K562 (cell line): ENCODE results near the gene SLC41A3. TPM values are rescaled to one million over a fixed set of nuclear protein-coding genes. Genes with fewer than 3 reads are reported as not detected.

ENCODE experiments used
- ATAC-seq: fragments of 200-7000 bp; cut with Tn5 transposase; 3 replicates; pipeline ENCODE4 v1.9.1; 2020; ENCODE audit warnings: moderate library complexity
- BruUV-seq: library from RNA; stranded (reverse); fragments of 400-500 nt; replicated peaks from 2 replicates; lab custom pipeline; 2021; lab: Mats Ljungman, UMichigan
- CTCF ChIA-PET: fragments of 300-600 bp; formaldehyde crosslinking; extraction: SDS; loops from one replicate; lab custom pipeline; 2021; ENCODE audit warnings: low intra/inter-chr PET ratio; lab: Yijun Ruan, JAX
- POLR2A ChIA-PET: fragments of 300-600, 350-650 bp; sonication (Branson Sonifier 250); formaldehyde crosslinking; extraction: SDS; loops from one replicate; lab custom pipeline; 2021; ENCODE audit warnings: antibody characterized with exemption, inconsistent platforms; lab: Yijun Ruan, JAX
- DNase-seq, 4 experiments: peaks; one replicate each; pipeline versions ENCODE4 v3.0.0 to v3.0.0-alpha.2; 2011 to 2018; ENCODE audit warnings: low spot score in 3 of 4, mixed read lengths in 3 of 4; ENCODE audit errors: extremely low read depth in 1 of 4
- FAIRE-seq: peaks from 2 replicates; lab custom pipeline; 2011; peaks lifted over from hg19 to GRCh38; lab: Jason Lieb, UNC
- H2AFZ ChIP-seq: 2 replicates; pipeline ENCODE4 v1.6.0; 2011; ENCODE audit warnings: low read depth, low read length, control low read depth, inconsistent platforms
- H3K27ac ChIP-seq: fragments of 200-600 bp; 3 replicates; pipeline ENCODE4 v1.8.0; 2011; ENCODE audit warnings: low read depth, mild to moderate bottlenecking, control low read depth, inconsistent platforms, low read length, moderate library complexity, mixed read lengths; ENCODE audit errors: extremely low read depth
- H3K27me3 ChIP-seq, 2 experiments: fragments of 300-600 bp in 1 of 2; 2 replicates in 1 of 2; 3 replicates in 1 of 2; pipeline versions ENCODE4 v1.6.0 to v1.8.0; 2011; ENCODE audit warnings: inconsistent platforms in 2 of 2, low read length in 2 of 2, mild to moderate bottlenecking in 1 of 2, mixed read lengths in 1 of 2, moderate library complexity in 1 of 2; ENCODE audit not compliant: control insufficient read depth in 2 of 2, insufficient read depth in 2 of 2
- H3K36me3 ChIP-seq: fragments of 300-600 bp; 3 replicates; pipeline ENCODE4 v1.8.0; 2011; ENCODE audit warnings: mild to moderate bottlenecking, low read length, inconsistent platforms; ENCODE audit not compliant: control insufficient read depth, insufficient read depth
- H3K4me1 ChIP-seq, 2 experiments: fragments of 200-600 bp in 1 of 2; replicated peaks in 1 of 2; 2 replicates in 1 of 2; 3 replicates in 1 of 2; pipeline versions ENCODE4 v1.5.1 to v1.8.0; 2011; ENCODE audit warnings: inconsistent platforms in 2 of 2, low read length in 2 of 2, mild to moderate bottlenecking in 1 of 2, mixed read lengths in 1 of 2, moderate library complexity in 1 of 2; ENCODE audit not compliant: control insufficient read depth in 2 of 2, insufficient read depth in 2 of 2
- H3K4me2 ChIP-seq: 2 replicates; pipeline ENCODE4 v1.6.1; 2011; ENCODE audit warnings: low read length, control low read depth, inconsistent platforms, mixed read lengths; ENCODE audit not compliant: insufficient read depth
- H3K4me3 ChIP-seq: fragments of 200-600 bp; sonication (generic), shearing (Covaris generic); 2 replicates; pipeline ENCODE4 v1.5.1; 2016; ENCODE audit warnings: control low read depth, inconsistent platforms
- H3K79me2 ChIP-seq: fragments of 200-600 bp; 3 replicates; pipeline ENCODE4 v1.8.0; 2011; ENCODE audit warnings: low read length, inconsistent platforms; ENCODE audit not compliant: control insufficient read depth, insufficient read depth
- H3K9ac ChIP-seq, 2 experiments: 2 replicates each; pipeline versions ENCODE4 v1.6.0 to v1.6.1; 2011; ENCODE audit warnings: low read depth in 2 of 2, low read length in 2 of 2, control low read depth in 1 of 2, inconsistent platforms in 1 of 2, mild to moderate bottlenecking in 1 of 2, mixed read lengths in 1 of 2; ENCODE audit not compliant: insufficient read depth in 1 of 2
- H3K9me1 ChIP-seq: one replicate; pipeline ENCODE4 v1.6.0; 2011; ENCODE audit warnings: inconsistent platforms, mild to moderate bottlenecking, low read length, moderate library complexity; ENCODE audit not compliant: control insufficient read depth, insufficient read depth
- H3K9me3 ChIP-seq: replicated peaks from 2 replicates; pipeline ENCODE4 v1.5.1; 2011; ENCODE audit warnings: low read depth, low read length, inconsistent platforms; ENCODE audit not compliant: control insufficient read depth, insufficient read depth
- H4K20me1 ChIP-seq: replicated peaks from 2 replicates; pipeline ENCODE4 v1.6.1; 2011; ENCODE audit warnings: low read length, inconsistent platforms, mixed read lengths; ENCODE audit not compliant: control insufficient read depth, insufficient read depth
- JUN ChIP-seq, 2 experiments: sonication (generic) in 1 of 2; formaldehyde crosslinking in 1 of 2; IDR thresholded peaks; 2 replicates each; pipeline versions ENCODE4 v1.6.1 to v1.8.0; 2012 to 2022; ENCODE audit warnings: borderline replicate concordance in 2 of 2, mild to moderate bottlenecking in 2 of 2, improper control_type of control experiment in 1 of 2, low read depth in 1 of 2, low read length in 1 of 2, missing genetic modification reagents in 1 of 2
- NFIC ChIP-seq: fragments of 450-650 bp; IDR thresholded peaks from 2 replicates; pipeline ENCODE4 v1.6.1; 2017; ENCODE audit warnings: mild to moderate bottlenecking, inconsistent platforms
- SAP30 ChIP-seq: fragments of 200-600 bp; sonication (generic); IDR thresholded peaks from 2 replicates; pipeline ENCODE4 v1.6.1; 2012; ENCODE audit warnings: borderline replicate concordance, low read depth, mild to moderate bottlenecking, moderate library complexity, low read length, control low read depth, inconsistent platforms; ENCODE audit not compliant: insufficient read depth, poor library complexity, severe bottlenecking
- SPI1 ChIP-seq: IDR thresholded peaks from 2 replicates; pipeline ENCODE4 v1.6.1; 2011; ENCODE audit warnings: low read depth, low read length, control low read depth, borderline replicate concordance
- ZBTB8A ChIP-seq: fragments of 450-650 bp; IDR thresholded peaks from 2 replicates; pipeline ENCODE4 v1.6.1; 2018; ENCODE audit warnings: mild to moderate bottlenecking, moderate library complexity; ENCODE audit not compliant: partially characterized antibody
- ZNF324 ChIP-seq: fragments of 250-450 bp; sonication (Bioruptor Pico); IDR thresholded peaks from 2 replicates; pipeline ENCODE4 v1.4.0; 2020; ENCODE audit warnings: mild to moderate bottlenecking
- WGBS: fragments of 100-300 bp; shearing (Covaris generic); methylation state at CpG from one replicate; pipeline ENCODE4 v1.1.6; 2016; ENCODE audit warnings: low coverage, mixed read lengths; ENCODE audit not compliant: insufficient coverage; ENCODE audit errors: missing lambda C conversion rate; 5-methylcytosine and 5-hydroxymethylcytosine counted together
- in situ Hi-C: fragments of 300-500 bp; cut with MboI; formaldehyde crosslinking; loops from 4 replicates; pipeline ENCODE4 v1.15.0; 2018; ENCODE audit warnings: inconsistent platforms, mixed read lengths
- intact Hi-C: fragments of 100-400 bp; cut with micrococcal nuclease; formaldehyde crosslinking; loops from 2 replicates; pipeline ENCODE4 v1.14.2; 2022
- polyA plus RNA-seq, 8 experiments: library from polyadenylated mRNA; depleted of rRNA in 4 of 8; stranded (reverse) in 5 of 8; unstranded in 3 of 8; fragments of >200 nt; fragmentation: Nextera tagmentation in 2 of 8; fragmentation: Illumina TruSeq in 1 of 8; extraction: Ambion mirVana in 2 of 8; extraction: Trizol in 1 of 8; gene quantifications; 2 replicates each; pipeline versions ENCODE4 v1.2.1 to v1.2.3, GENCODE V29; 2011 to 2014; ENCODE audit warnings: inconsistent platforms in 1 of 8, missing spikeins in 1 of 8
- total RNA-seq, 7 experiments: library from RNA; depleted of rRNA in 6 of 7; stranded (reverse); fragments of >200 nt in 6 of 7; fragmentation: Illumina TruSeq in 2 of 7; extraction: Trizol in 2 of 7; gene quantifications; 2 replicates each; pipeline versions ENCODE4 v1.2.1 to v1.2.3, GENCODE V29; 2011 to 2021; ENCODE audit warnings: low replicate concordance in 1 of 7

SLC41A3 gene
- total and polyA plus RNA-seq, 9 of the 15 experiments (the other 6 are each of a cell fraction or from before 2014, with no cell fraction given), result 4.1 to 20.7 (median 11.2) TPM

- Histone ChIP-seq H4K20me1 (no peaks in the 10 kb centered on the region), H3K27ac (no peak overlapping the region), H3K27me3 (no peaks in the 10 kb centered on the region), H3K4me2 (no peak overlapping the region)
- in situ Hi-C loops, result no loop called here
- POLR2A ChIA-PET, result no interaction called here
- TF ChIP-seq ZBTB8A (no peak), JUN (IDR thresholded peaks at IDR 0.05; ENCODE audit: borderline replicate concordance, low read depth, low read length) (no peak), JUN (CRISPR knock-in tag; IDR thresholded peaks at IDR 0.05; ENCODE audit: borderline replicate concordance) (no peak), NFIC (no peak), SPI1 (no peak), SAP30 (no peak), ZNF324 (CRISPR knock-in tag) (no peak)
- TF ChIP-seq, all 486 proteins: peak for 0
- CTCF ChIA-PET, result no interaction called here
- H3K9me3 ChIP-seq, result no peaks in the 10 kb centered on the region
- H3K4me1 ChIP-seq, result peaks cover 10% of the 10 kb centered on the region in 2 experiments; a peak in 4 of 5 replicates
- ATAC-seq, result no peak
- no peak overlapping the region for H3K9ac ChIP-seq
- no peak for DNase-seq
- H3K36me3 ChIP-seq, result no peaks in the 10 kb centered on the region
- no peak for FAIRE-seq
- BruUV-seq, result no TSS peak
- intact Hi-C loops, result no loop called here
- no peak overlapping the region for H2AFZ ChIP-seq
- no peaks in the 10 kb centered on the region for H3K9me1 ChIP-seq
- H3K79me2 ChIP-seq, result no peaks in the 10 kb centered on the region
- 78% methylated on average over 9 of the region's 10 CpGs for WGBS
- H3K4me3 ChIP-seq, result no peak overlapping the region
Measured at GRCh38 chr3:126056088-126056487, 27.8 kb downstream of the SLC41A3 start.
